CD4-positive, alpha-beta T cell treated with Interleukin-2 at 100 ng/mL for 4 hours (primary cell): ENCODE measurements around the gene FAT3.

Experiments used
- DNase-seq: peaks from one replicate; pipeline ENCODE4 v3.0.0-alpha.2; 2020; ENCODE audit warnings: low spot score

FAT3 gene

DNA sequence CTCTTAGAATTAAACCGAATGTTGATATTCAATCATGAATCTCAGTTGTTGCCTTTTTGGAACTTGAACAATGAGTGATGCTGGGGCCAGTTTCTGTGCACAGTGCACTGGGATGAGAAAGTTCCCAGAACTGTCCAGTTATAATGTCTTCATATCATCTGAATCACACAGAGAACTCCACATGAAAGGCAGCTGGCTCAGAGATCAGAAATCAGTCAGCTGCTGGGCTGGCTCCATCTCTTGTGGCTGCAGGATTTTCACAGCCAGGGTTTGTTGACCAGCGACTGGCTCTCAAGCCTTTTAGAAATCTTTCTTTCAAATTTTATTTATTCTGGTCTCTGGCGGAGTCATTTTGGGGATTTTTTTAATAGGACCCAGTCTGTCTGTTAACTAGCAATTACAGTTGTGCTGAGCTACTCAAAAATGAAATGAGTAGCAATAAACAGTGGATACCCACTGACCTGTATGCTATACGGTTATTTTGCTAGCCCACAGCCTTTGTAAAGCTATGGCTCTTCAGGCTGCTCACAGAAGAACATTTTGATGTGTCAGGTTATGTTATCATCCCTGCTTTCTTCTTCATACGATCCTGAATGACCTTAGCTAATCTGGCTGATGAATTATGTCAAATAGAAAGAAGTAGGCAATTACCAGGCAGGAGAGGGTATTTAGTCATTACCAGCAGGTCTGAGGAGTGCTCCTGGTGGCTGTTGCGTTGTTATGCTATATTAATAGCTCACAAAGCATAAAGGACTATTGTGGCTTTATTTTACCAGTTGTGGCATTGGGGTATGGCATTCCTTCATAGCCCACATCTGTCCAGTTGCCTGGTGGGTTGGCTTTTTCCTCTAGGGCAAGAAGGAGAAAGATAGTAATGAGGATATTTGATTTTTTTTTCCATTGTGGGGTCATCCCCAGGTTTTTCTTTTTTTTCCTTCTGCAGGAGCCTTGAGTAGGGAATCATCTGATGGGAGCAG, 3.6 kb downstream of the FAT3 start:
- no peak for DNase-seq

DNA sequence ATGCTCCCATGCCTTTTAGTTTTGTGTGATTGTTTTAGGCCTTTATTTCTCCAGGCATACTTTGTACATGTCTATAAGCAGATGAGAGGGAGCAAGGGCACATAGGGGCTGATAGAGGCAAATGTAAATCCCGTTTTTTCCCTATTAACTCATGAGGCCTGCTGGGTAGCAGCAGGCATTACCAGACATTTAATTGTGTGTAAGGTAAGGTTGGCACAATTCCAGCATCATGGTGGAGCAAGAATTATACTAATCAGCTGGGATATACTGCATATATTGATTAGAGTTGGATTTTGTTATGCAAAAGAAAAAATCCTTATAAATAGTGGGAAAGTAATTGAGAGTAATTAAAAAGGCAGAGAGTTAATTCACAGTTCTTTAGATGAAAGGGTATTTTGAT, 12.2 kb downstream of the FAT3 start:
- DNase-seq = no peak

DNA sequence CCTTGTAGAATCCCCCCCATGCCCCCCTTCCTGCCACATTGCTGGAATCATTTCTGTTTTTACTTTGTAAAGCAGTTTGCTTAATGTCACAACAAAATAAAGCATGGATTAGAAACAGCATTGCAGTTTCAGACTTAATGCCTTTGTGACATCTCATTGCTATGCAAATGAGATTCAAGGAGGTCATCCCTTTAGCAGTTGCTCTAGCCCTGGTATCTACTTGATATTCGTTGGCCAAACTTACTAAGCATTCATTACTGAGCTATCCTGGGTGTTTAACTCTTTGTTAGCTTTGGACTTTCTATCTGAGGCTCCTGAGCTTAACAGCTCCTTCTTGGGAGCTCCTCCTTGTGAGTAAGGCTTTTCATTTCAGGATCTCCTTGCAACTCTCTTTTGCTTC, 16.3 kb downstream of the FAT3 start:
- DNase-seq = no peak

DNA sequence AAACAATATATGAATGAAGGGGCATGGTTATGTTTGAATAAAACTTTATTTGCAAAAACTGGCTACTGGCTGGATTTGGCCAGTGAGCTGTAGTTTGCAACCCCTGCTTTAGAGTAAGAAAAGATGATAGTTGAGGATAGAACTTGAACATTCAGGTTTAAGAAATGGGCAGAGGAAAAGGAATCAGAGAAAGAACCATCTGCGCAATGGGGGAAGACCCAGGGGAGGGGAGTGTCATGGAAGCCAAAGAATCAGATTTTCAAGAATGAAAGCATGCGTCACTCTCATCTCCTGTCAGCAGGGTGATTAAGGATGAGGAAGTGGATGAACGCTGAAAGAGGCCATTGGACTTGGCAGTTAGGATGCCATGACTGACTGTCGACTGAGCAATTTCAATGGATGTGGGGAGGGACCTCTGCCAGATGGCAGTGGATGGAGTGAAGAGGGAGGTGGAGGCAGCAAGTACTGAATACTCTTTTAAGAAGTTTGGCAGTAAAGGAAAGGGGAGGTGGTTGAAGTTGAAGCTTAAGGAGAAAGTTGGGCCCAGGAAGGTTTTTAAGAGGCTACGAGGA, 21.2 kb downstream of the FAT3 start:
- DNase-seq = no peak

DNA sequence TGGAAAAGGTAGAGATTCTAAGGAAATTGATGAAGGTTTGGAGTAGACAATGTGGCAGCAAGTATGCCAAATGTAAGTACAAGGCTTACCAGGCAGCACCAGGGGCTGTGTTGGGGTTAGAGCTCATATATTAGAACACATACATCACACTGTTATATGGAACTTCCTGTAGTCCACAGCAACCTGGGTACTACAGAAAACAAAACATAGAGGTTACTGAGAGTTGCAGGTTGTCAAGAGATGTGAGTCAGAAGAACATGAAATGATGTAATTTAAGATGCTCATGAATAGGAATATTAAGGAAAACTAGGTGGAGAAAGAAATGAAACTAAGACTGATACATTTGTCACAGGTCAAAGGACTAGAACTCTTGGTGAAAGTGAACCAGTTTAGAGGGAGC, 22.0 kb downstream of the FAT3 start:
- no peak for DNase-seq

DNA sequence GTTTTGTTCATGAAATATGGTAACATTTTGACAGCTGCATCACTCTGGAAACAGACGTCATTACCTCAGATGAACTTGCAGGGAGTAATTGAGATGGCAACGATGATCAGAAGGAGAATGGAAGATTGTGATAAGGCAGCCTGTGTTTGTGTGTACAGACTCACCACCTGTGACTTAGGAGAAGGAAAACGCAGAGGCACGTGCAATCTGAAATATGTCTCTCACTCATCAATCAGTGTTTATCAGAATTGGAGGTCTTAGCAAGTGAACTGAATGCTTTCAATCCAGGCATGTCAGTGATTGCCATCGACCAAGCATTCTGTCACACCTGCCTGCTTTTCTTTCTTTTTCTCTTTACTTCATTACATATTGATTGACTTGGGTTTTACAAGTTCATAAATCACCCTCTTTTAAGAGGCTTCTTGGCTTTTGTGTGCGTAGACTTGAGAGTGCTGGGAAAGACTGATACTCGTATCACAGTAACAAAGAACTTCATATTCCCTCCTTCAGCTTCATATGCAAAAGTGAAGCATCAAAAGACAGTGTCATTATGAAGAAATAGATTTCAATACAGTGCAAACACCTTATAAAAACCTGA, 24.6 kb downstream of the FAT3 start:
- DNase-seq = no peak

DNA sequence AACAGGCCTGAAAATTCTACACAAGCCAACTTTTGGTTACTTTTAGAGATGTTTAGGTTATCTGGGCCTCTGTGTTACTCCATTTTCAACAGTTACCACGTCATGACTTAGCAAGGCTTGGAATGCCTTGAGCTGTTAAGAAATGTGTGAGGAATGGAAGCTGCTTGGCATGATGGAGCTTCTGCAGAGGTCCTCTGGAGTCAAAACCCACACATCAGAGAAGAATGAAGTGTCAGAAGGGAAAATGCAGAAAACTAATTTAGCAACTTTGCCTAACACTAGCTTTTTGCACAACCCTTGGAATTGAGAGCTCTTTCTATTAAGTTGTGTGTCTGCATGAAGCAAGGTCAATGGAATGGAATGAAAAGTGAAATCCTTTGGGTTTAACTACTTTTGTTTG, 27.4 kb downstream of the FAT3 start:
- DNase-seq = no peak

DNA sequence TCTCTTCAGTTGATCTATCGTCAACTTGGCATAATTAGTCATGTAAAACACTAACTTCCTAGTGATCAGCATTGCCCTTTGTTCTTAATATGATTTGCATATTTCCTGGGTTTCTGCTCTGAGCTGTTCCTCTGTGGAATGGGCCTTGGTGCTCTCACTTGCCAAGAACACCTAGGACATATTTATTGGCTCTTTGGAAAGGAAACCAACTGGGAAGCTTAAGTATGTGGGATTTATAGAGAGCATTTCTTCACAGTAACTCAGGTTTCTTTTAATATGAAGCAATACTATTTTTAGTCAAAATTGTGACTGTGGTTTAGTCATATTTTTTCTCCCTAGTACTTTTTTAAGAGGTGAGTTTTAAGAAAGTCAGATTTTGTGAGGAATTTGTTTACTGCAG, 28.8 kb downstream of the FAT3 start:
- DNase-seq = no peak

DNA sequence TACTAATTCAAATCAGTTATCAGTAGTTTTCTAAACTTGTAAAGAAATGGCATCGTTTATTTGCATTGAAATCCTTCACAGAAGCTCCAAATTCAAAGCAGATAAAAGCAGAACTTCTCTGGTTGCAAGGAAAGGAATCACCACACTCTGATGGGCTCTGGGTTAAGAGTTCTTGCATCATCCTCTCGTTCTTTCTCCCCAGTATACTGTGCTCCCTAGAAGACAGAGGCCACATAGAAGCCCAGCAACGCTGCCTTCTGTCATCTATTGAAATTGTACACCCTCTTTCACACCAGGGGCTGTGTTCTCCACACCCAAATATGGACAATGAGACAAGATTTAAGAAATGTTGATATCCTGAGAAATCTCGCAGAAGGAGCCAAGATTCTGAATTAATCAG, 29.3 kb downstream of the FAT3 start:
- DNase-seq = no peak

DNA sequence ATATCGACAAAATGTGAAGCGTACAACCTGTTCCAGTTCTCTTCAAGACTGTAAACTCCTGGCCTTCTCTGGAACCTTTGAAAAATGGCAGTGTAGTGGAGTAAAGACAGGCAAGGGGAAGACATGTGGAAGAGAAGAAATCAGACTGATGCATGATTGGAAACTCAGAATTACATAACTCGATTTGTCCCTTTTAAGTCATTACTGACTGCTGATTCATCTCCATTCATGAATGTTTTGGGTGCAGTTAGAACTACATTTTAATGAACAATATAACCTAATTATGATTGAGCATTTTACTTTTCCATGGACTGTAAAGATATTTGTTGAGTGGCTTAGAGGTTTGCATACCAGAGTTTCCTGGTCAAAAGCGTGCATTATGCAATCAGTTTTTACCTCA, 32.9 kb downstream of the FAT3 start:
- DNase-seq = no peak

DNA sequence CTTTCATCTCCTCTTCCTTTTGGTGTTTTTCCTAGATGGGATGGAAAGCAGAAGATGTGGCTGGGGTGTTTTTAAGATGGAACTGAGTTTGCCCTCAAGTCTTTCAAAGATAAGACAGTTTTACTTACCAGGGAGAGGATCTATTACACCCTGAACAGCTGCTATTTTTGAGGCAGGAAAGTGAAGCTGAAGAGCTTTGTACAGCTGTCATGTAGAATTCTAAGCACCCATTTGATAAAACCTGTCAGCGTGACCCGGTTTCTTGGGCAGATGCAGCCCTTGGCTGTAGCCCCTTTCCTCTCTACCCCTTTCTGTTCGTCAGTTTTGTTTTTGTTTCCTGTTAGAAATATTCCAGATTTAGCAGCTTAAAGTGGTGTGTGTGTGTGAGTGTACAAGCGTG, 35.2 kb downstream of the FAT3 start:
- DNase-seq = no peak

DNA sequence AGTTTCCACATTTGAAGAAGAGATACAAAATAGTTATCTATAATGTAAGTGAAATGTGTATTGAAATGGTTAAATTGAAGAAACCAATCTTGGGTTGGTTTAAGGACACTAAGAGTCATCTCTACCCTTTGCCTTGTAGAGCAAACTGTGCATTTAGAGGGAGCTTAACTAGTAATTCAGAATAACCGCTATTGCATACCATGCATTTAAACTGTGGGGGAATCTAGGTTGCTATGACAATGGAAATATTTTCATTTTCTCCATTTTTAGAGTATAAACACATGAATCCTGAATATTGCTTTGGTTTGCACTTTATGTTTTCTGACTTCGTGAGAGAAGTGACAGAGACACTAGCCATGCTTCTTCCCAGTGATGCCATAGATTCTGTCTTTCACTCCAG, 39.7 kb downstream of the FAT3 start:
- DNase-seq = no peak

DNA sequence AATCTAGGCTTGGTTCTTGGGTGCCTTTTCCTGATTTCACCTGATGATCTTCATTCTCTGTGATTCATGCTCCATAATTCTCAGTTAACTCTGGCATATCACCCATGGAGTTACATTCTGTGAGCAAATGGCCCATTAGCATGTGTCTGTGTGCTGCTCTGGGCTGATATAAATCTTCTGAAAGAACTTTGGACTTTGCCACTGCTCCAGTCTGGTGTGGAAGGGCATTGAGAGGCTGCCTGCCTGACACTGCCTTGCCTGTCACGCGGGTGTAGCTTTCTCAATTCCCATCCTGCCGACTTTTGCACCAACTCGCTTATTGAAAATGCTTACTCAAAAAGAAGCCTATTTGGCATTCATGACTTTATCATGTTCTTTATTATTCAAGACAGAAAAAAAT, 42.2 kb downstream of the FAT3 start:
- DNase-seq = no peak

DNA sequence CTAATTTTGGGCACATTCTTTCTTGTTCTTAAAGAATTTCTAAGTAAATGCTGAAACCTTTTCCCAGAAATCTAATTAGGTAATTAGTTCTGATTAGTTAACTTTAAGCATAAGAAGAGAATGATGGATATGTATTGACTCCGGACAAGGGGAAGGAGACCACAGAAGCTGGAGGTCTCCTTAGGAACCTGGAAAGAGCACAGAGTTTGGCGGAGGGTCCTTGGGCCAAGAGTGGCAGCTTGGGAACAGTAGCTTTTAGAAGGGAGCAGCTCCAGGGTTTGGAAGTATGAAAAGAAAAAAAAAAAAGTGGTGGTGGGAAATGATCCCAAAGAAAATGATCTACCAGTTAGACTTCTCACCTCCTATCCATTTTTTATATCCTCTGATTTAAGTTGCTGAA, 42.7 kb downstream of the FAT3 start:
- DNase-seq = no peak

DNA sequence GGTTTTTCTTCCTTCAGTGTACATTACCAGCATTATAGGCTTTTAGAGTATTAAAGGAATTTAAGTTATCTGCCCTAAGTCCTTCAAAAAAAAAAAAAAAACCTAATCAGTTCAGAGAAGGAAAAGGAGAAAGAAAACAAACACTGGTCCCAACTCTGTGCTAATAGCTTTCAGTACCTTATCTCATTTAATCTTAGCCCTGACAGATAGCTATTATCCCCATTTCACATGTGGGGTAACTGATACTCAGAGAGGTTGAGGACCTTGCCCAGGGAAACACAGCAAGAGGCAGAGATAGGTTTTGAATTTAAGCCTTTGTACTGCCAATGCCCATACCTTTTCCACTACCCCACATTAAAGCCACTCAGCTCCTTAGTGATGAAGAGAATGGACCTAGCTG, 43.4 kb downstream of the FAT3 start:
- no peak for DNase-seq

DNA sequence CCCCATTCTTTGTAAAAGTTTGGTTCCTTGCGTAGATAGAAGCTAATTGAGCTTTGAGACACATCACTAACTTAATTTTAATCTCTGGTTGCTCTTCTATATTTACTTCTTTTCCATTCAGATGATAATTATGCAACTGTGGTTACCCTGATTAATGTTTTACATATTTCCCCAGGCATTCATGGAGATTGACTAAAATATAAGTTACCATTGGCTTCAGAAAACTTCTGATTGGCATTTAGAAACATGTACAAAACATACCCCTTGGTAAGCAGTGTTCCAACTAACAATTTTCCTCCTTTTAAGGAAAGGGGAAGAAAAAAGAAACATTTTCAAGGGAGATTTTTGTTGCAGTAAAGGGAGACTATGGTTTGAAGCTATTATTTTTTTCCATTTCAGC, 43.9 kb downstream of the FAT3 start:
- DNase-seq = no peak

DNA sequence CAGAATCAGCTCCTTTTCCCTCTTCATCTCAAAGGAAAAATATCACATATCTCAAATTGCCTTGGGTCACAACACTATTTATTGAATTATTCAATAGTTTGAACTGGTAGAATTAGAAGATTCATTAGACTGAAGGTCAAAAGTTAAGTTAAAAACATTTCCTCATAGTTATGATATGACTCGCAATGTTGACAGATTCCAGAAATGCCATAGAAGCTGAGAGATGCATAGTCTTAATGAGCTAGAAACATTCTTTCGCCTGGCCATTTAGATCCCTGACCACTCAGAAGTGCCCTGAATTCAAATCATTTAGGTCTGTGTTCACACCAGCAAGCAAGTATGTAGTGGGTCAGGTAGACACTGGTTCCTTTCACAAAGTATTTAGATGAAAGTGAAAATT, 44.4 kb downstream of the FAT3 start:
- no peak for DNase-seq

DNA sequence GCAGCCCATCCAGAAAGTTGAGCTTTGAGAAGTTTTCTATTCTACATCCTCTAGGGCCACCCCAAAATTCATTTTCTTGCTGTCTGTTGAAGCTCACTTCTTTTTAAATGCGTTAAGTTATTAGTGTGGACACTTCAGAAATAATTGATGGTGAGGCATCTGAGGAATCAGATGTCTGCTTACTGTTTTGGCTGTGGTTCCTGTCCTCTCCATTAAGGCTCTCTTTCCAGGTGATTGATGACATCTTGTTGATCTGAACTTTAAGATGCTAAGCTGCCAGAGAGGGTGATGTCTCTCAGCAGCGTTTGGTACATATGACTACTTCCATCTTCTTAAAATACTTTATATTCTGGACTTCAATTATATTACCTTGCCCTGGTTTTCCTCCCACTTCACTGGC, 45.2 kb downstream of the FAT3 start:
- no peak for DNase-seq

DNA sequence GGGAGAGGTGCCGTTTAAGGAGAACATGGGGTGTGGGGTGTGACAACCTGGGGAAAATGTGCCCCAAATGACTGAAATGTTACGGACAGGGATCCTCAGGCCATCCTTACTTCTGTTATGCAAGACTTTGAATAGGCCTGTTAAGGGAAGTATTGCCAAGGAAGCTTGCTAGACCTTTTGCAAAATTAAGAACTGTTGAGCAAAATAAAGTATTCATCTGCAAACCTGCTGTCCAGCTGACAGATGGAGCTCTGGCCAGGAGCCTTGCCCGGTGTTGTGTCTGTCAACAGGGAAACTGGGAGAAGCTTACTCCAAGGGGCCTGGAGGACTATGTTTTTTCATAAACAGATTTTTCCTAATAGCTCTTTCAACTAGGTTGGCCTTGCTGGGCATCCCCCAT, 48.0 kb downstream of the FAT3 start:
- DNase-seq = no peak
